Measurements from ENCODE around the gene RPS6KL1.

RPS6KL1 gene, protein sequence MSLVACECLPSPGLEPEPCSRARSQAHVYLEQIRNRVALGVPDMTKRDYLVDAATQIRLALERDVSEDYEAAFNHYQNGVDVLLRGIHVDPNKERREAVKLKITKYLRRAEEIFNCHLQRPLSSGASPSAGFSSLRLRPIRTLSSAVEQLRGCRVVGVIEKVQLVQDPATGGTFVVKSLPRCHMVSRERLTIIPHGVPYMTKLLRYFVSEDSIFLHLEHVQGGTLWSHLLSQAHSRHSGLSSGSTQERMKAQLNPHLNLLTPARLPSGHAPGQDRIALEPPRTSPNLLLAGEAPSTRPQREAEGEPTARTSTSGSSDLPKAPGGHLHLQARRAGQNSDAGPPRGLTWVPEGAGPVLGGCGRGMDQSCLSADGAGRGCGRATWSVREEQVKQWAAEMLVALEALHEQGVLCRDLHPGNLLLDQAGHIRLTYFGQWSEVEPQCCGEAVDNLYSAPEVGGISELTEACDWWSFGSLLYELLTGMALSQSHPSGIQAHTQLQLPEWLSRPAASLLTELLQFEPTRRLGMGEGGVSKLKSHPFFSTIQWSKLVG

DNA sequence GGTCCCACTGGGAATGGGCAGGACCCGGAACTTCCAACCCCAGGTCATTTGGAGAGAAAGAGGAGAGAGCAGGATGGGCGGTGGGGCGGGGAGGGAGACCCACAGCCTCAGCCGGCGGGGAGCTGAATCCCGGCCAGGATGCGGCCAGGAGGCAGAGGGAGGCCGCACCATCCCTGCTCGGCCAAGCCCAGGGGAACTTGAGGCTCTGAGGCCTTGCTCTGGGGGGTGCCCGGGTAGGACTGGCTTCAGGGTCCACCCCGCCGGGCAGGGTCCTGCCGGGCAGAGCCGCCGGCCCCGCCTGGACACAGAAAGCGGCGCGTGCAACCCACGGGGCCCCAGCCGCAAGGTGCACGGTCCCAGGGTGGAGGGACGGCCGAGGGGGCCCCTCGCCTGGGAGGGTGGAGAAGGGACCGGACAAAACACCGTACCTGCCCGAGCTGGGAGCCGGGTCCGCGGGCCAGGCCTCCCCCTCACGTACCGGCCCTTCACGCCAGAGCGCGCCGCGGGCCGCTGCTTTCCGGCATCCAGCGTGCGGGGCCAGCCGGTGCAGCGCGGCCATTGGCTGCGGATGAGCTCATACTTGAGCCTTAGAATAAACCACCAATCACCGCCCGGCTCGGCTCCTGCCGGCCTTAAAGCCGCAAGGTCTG, at the start of gene RPS6KL1:
Gene RPS6KL1, minus strand, starts transcription at position 509 of the 650 bp plus-strand sequence. CDS start 1,719 bp downstream, outside the sequence.
- FAIRE-seq, result no peak

DNA sequence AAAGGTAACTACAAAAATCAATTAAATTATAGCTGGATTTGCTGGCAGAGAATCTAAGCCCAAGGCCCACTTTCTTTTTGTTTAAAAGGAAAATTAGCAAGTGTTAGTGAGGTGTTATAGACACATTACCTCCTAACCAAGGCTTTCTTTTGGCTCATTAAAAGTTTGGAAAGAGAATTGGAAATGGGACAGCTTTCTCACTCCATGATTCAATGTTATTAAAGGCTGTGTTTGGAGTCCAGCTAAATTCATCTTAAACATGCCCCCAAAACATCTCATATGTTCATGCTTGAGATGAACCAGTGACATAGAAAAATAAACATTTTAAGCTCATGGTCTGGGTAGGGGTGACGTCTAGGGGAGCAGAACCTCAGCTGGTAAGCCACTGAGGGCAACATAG, 45.8 kb upstream of the RPS6KL1 start:
- no peak for FAIRE-seq

GRCh38 chr14:74965486-74966153, 42.6 kb upstream of the RPS6KL1 start:
- FAIRE-seq, result no peak

GRCh38 chr14:74964787-74965485, 41.9 kb upstream of the RPS6KL1 start:
- FAIRE-seq, result no peak

DNA sequence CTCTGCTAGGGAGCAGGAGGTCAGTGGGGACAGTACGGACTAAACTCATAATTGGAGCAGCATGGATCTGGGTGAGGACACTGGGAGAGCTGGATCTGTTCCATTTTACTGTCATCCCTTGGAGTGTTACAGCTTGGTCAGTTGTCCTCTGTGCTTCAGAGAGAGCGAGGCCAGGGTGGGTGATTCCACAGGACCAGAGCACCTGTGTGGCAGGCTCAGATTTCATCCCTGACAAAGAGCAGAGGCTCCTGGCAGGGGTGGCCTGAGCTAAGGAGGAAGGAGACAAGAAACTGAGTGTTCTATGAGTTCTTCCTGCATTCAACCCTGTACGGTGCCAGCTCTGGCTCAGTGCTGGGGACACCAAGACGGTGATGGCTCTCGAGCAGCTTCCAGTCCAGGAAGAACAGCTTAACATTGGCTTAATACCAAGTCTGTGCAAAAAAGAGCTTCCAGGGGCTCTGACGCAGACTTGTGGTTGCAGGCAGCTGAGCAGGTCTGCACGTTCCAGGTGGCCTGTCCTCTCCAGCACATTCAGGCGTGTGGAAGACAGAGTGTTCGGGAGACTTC, 40.7 kb upstream of the RPS6KL1 start:
- FAIRE-seq, result no peak

DNA sequence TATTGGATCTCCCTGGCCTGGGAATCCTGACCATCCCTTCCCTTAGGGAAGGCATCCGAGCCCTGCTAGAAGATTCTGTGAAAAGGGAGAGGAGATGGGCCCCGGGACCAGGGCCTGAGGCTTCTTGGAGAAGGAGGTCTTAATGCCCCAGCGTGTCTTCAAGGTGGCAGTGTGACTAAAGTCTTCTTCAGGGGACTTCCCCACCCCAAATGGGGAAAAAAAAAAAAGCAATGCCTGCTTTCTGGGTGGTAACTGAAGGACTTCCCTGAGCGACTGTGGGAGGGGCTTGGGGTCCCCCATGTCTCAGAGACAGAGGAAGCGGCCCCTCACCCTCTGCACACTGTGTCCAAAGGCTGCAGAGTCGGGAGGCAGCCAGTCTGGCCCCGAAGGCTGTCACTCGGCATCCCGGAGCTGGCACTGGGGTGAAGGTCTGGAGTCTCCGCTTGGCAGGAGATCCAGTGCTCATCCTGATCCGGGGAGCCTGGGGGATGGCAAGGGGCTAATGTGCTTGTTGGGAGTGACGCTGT, 40.2 kb upstream of the RPS6KL1 start:
- no peak for FAIRE-seq

DNA sequence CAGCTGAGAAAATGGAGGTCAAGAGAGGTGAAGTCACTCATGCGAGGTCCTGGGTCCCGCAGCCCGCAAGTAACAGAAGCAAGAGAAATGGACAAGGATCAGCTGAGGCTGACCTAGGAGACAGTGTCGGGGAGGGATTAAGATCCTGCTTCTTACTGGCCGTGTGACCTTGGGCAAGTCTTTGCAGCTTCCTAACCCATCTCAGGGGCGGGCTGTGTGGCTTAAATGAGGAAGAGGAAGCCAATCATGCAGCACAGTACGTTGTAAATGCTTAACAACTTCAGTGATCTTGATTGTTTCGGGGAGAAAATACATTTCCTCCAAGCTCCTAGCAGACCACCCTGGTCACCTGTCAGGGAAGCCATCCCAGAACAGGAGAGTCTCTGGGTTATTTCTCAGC, 39.4 kb upstream of the RPS6KL1 start:
- FAIRE-seq, result no peak

- no peak for FAIRE-seq
Measured at GRCh38 chr14:74962046-74962445, 39.0 kb upstream of the RPS6KL1 start.

GRCh38 chr14:74961238-74961911, 38.3 kb upstream of the RPS6KL1 start:
- no peak for FAIRE-seq

DNA sequence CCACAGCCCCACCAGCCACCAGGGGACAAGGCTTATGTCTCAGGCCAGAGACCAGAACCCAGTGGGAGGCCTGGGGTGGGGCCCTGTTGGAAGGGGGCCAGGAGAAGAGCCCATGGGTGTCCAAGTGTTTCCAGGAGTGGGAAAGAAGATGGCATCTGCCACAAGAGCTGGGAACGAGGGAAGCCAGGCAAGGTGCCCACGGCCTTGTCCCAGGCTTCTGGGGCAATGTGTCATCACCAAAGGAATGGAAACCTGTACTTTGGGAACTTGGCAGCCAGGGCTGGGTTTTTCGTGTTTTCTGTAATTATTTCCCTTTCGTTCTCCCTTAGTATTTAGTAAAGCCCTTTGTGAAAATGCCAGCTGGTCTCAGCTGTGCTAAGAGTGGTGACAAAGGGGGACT, 37.7 kb upstream of the RPS6KL1 start:
- FAIRE-seq, result no peak

GRCh38 chr14:74959596-74960180, 36.6 kb upstream of the RPS6KL1 start:
- no peak for FAIRE-seq

- no peak for FAIRE-seq
Measured at GRCh38 chr14:74956280-74957072, 33.4 kb upstream of the RPS6KL1 start.

- FAIRE-seq, result no peak
Measured at GRCh38 chr14:74956027-74956279, 32.9 kb upstream of the RPS6KL1 start.

GRCh38 chr14:74955229-74956026, 32.4 kb upstream of the RPS6KL1 start, which contains the start of gene PGF:
Gene PGF (minus strand): TSS chr14:74955597. CDS start chr14:74955242, 355 bp downstream.
- no peak for FAIRE-seq

DNA sequence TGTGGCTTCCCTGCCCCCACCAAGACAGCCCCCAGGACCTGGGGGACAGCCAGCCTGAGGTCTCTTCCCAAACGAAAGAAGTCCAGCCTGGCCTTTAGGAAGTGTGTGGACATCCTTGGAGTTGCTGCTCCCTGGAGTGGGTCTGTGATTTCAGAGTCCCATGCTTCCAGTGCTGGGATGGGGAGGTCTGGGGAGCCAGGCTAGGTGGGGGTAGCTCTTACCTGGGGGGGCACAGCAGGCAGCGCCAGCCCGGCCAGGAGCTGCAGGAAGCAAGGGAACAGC, 31.8 kb upstream of the RPS6KL1 start:
- no peak for FAIRE-seq

DNA sequence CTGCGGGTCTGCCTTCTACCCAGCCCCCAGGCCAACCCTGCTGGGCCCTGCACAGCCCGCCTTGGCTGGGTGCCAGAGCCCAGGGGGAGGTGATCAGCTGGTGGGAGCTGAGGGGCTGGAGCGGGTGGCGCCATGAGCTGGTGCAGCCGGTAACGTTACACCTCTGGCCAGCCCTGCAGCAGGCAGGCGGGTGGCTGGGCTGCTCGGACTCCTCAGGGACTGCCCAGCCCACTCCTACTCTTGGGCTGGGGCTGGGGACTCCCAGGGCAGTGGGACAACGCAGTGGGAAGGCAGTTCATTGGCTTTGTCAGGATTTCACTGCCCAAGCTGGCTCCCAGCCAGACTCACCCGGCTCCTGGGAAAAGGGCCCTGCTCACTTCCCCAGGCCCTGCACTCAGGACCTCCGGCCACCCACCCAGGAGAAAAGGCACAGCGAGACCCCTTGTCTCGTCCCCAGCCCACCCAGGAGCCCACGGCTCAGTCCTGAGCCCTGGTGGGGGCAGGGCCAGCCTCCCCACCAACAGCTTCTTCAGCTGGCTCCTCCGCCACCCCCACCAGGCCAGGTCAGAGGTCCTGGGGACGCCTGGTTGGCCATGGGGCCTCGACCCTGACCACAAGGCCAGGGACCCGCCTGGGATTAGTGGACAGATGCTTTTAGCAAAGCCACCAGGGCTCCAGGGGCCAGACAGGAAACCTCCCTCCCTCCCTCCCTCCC, 31.3 kb upstream of the RPS6KL1 start:
- FAIRE-seq, result no peak

GRCh38 chr14:74953686-74954085, 30.6 kb upstream of the RPS6KL1 start:
- FAIRE-seq, result no peak

DNA sequence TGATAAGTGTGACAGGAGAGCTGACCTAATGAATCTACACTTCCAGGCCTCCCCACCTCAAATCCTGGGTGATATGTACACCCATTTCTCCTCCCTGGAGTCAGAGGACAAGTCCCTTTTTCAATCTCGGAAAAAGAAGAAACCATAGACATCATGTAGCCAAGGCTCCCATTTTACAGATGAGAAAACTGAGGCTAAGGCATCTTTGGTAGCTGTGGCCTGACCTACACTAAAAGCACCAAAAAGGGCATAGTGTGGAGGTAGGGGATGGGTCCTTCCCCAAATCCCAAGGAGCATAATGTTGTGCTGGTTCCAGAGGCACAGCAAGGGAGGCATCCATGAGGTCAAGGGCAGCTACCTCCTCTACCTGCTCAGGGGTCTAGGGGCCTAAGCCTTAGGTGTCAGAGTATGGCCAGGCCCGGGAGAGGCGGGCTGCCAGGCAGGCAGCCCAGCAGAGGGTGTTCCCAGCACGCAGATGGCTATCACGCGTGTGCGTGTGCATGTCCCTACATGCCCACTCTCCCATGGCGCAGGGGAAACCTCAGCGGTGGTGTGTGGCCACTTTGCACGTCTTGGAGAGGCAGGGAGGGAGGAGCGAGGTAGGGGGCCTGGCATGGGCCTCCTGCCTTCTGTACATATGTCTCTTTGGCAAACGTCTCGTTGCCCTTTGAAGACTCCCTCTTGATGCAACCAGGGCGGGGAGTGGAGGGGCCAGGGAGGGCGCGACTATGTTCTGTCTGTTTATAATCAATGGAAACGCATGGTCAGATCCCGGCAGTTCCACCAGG, 29.8 kb upstream of the RPS6KL1 start:
- FAIRE-seq, result no peak

Measured in TTC549 (cell line).